GM10847 (cell line): ENCODE results near the gene PI4KA.

Experiments used
- POLR2A ChIP-seq: IDR thresholded peaks from 2 replicates; pipeline ENCODE4 v1.6.1; 2011; ENCODE audit not compliant: insufficient read length; ENCODE audit errors: extremely low read depth

Gene PI4KA

GRCh38 chr22:20777420-20778177, 81.0 kb downstream of the PI4KA start:
- no peak for TF ChIP-seq POLR2A

- TF ChIP-seq POLR2A = no peak
These were observed 81.8 kb downstream of the PI4KA start for GRCh38 chr22:20776624-20777405.

- TF ChIP-seq POLR2A = no peak
These were observed 83.2 kb downstream of the PI4KA start for GRCh38 chr22:20775342-20775895.

- TF ChIP-seq POLR2A = no peak
These were observed 83.7 kb downstream of the PI4KA start for GRCh38 chr22:20774882-20775281.

- no peak for TF ChIP-seq POLR2A
These were observed 84.8 kb downstream of the PI4KA start, which contains the start of gene SERPIND1 for GRCh38 chr22:20773793-20774212. Gene SERPIND1 (plus strand): TSS chr22:20774113. CDS start chr22:20779313, 5,200 bp downstream.

- TF ChIP-seq POLR2A = no peak
These were observed 86.5 kb downstream of the PI4KA start for GRCh38 chr22:20771918-20772625.

GRCh38 chr22:20766530-20766929, 92.1 kb downstream of the PI4KA start:
- TF ChIP-seq POLR2A = no peak

GRCh38 chr22:20765938-20766337, 92.7 kb downstream of the PI4KA start:
- no peak for TF ChIP-seq POLR2A

GRCh38 chr22:20764729-20765128, 93.9 kb downstream of the PI4KA start:
- TF ChIP-seq POLR2A = no peak

- TF ChIP-seq POLR2A = no peak
These were observed 94.2 kb downstream of the PI4KA start for GRCh38 chr22:20764471-20764720.

GRCh38 chr22:20763630-20764470, 94.8 kb downstream of the PI4KA start:
- no peak for TF ChIP-seq POLR2A

GRCh38 chr22:20762233-20762796, 96.3 kb downstream of the PI4KA start:
- no peak for TF ChIP-seq POLR2A

- TF ChIP-seq POLR2A = no peak
These were observed 97.1 kb downstream of the PI4KA start for GRCh38 chr22:20761536-20761935.

- no peak for TF ChIP-seq POLR2A
These were observed 98.5 kb downstream of the PI4KA start for GRCh38 chr22:20760084-20760483.

GRCh38 chr22:20758688-20759087, 99.9 kb downstream of the PI4KA start:
- no peak for TF ChIP-seq POLR2A

GRCh38 chr22:20756846-20757245, 101.8 kb downstream of the PI4KA start:
- no peak for TF ChIP-seq POLR2A
